ENCODE measurements around the gene HDGF.

Gene HDGF

DNA sequence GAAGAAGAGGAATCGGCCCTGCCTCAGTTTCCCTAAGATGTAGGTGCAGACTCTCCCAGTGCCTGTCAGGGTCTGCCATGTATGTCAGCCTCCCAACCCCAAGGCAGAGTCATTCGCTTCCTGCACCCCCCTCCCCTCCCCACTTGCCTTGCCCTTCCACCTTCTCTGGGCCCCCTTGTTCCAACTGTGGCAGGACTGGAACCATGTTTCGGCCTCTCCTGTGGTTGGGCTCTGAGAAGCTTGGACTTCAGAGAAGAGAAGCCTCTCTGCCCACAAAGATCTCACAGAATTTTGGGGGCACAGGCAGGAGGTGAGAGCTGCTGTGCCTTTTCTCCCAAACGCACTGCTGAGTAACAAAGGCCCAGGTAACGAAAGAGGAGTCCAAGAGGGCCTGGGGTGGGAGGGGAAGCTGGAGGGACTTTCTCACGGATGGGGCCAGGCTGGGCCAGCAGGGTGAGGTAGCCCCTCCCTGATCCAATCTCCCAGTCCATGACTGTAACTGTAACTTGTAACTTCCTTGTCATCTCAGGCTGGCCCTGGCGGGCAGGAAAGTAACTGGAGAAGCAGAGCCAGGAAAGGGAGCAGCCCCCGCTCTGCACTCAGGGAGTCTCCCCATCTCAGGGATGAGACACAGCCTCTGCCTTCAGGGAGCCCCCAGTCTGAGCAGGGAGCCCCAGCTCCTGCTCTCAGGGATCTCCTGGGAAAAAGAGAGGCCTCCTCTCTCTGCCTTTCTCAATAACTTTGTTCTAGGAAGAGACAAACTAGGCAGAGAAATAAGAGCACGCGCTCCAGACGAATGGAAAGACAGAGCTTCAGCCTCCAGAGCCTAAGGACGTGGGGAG, 57.4 kb downstream of the HDGF start:
- peak; percentile 39 for DNase-seq

DNA sequence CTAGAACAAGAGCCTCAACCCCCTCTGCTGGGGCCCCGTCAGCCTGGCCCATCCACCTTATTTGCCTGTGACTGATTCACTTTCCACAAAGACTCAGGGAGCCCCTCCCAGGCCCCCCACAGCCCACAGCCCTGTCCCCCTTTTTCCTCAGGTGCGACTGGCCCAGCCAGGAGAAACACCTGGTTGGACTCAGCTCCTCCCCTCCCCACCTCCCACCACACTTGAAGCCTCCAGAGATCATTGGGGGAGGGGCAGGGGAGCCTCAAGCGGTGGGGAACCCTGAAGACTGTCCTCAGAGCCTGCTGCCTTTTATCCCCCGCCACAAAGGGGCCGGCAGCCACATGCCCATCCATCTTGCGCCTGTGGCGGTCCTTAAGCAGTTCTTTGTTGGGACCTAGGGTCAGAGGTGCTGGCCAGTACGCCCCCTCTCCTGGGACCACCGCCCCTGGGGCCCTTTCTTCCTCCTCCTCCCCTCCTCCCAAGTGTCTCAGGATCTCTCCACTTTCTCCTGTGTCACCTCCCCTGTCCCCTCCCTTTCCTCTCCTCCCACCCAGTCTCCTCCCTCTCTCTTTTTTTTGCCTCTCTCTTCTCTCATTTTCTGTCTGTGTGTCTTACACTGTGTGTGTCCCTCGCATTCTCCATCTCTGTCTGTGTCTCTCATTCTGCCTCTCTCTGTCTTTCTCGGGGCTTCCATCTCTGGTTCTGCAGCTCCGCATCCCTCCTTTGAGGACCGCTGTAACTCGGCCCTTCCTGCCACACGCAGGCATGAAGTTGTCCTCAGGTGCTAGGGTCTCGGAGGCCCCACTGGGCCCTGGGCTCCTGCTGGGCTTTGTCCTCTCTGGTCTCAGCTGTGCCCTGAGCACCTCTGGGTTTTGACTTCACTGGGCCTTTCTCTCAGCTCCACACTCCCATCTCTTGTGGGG, 58.3 kb downstream of the HDGF start:
- no peak for DNase-seq

DNA sequence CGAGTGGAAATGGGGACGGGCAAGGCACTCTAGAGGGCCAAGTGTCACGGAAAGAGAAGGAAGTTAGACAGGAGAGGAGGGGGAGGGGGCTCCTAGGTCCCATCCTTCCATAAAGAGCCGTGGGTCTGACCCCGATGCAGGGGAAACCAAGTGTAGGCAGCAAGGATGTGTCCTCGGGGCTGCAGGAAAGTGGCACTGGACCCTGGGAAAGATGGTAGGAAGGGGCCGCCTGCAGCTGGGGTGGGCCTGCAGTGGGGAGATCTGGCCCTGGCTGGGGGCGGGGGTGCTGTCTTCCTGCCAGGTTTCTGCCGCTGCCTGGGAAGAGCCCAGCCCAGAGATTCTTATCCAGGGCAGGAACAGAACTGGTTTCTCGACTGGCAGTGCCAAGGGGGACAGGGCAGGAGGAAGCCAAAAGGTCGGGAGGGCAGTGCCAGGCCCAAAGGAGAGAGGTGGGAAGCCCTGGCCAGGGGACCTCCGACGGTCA, 59.0 kb downstream of the HDGF start:
- DNase-seq: no peak
